Fibroblast of pulmonary artery (primary cell): Measurements from ENCODE around the gene DTYMK.

Experiments
- DNase-seq: peaks from one replicate; pipeline ENCODE4 v3.0.0-alpha.2; 2010; ENCODE audit warnings: low read depth
- H3K4me3 ChIP-seq: replicated peaks from 2 replicates; pipeline ENCODE4 v1.5.1; 2011; ENCODE audit warnings: low read depth, mild to moderate bottlenecking, control low read depth, low read length, moderate library complexity
- TF ChIP-seq, protein P1 (sequence below): IDR thresholded peaks from 2 replicates; pipeline ENCODE4 v1.5.1; 2011; ENCODE audit warnings: mild to moderate bottlenecking, control low read depth, low read length, inconsistent platforms; ENCODE audit errors: missing control alignments

The DTYMK gene

DNA sequence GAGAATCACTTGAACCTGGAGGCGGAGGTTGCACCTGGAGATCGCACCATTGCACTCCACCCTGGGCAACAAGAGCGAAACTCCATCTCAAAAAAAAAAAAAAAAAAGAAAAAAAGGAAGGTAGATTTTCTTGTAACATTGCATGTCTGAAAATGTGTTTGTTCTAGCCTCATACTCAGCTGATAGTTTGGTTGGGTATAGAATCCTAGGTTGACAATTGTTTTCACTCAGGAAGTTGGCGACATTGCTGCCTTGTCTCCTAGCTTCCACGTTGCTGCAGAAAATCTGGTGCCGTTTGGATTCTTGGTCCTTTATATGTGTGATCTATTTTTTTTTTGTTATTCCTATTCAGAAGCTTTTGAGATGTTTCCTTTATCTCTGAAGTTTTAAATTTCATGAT lies 19.9 kb upstream of the DTYMK start:
- TF ChIP-seq, protein P1, sequence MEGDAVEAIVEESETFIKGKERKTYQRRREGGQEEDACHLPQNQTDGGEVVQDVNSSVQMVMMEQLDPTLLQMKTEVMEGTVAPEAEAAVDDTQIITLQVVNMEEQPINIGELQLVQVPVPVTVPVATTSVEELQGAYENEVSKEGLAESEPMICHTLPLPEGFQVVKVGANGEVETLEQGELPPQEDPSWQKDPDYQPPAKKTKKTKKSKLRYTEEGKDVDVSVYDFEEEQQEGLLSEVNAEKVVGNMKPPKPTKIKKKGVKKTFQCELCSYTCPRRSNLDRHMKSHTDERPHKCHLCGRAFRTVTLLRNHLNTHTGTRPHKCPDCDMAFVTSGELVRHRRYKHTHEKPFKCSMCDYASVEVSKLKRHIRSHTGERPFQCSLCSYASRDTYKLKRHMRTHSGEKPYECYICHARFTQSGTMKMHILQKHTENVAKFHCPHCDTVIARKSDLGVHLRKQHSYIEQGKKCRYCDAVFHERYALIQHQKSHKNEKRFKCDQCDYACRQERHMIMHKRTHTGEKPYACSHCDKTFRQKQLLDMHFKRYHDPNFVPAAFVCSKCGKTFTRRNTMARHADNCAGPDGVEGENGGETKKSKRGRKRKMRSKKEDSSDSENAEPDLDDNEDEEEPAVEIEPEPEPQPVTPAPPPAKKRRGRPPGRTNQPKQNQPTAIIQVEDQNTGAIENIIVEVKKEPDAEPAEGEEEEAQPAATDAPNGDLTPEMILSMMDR, result no peak
- DNase-seq, result no peak
- H3K4me3 ChIP-seq, result no peak overlapping the region

DNA sequence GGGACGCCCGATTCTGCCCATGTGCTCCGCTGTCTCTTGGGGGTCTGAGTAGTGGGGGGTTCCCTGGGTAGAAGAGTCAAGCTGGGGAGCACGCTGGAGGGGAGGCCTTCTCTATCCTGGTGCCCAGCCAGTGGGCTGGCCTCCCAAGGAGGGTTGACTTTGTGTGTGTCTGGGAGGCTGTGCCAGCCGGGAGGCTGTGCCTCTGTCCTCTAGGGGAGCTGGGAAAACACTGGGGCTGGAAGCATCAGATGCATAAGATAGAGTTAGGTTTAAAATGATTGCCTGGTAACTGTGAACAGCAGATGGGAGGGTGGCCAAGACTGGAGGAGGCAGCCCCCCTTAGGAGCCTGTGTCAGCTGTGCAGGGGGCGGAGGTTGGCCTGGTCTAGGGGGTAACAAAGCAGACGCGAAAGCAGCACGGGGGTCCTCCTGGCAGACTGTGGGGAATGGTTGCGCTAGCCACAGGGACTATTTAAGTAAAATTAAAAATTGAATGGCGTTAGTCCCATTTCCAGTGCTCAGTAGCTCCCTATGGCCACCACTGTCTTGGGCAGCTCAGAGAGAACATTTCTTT lies 16.5 kb upstream of the DTYMK start:
- TF ChIP-seq, protein P1, result no peak
- peak; percentile 17 for DNase-seq
- H3K4me3 ChIP-seq, result peak overlapping the region; percentile 76

DNA sequence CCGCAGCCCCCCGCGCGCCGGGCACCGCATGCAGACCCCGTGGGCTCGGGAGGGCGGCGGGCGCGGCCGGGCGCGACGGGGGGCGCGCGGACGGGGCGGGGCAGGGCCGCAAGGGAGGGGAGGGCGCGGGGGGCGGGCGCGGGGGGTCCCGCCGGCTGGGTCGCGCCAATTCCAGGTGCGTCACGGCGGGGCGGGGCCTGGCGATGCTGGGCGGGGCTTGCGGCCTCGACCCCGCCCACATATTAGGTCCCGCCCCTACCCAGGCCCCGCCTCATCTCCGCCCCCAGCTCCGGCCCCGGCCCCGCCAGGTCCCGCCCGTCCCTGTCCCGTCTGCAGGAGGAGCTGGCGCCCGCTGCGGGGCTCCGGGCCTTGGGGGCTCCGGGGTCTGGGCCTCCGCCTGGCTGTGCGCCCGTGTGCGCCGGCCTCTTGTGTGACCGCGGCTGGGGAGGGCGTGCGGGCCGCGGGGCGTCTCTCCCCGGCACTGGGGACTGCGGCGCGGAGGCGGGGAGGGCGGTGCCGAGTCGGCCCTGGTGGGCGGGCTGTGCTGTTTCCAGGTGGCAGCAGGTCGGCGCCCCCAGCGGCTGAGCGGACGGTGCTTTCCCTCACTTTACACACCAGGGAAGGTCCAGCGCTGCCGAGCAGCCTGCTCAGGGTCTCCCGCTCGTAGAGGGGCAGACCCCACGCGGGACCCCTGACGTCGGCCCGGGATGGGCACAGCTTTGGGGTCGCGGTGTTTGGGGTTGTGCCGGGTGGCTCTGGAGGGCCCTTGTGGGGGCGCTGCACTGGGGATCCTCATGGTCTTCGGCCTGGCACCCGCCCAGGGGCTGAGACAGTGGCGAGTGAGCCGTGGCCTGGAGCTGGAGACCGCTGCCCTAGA lies 15.8 kb upstream of the DTYMK start:
- DNase-seq, result peak; percentile 83
- peak overlapping the region; percentile 76 for H3K4me3 ChIP-seq
- TF ChIP-seq, protein P1, result no peak

DNA sequence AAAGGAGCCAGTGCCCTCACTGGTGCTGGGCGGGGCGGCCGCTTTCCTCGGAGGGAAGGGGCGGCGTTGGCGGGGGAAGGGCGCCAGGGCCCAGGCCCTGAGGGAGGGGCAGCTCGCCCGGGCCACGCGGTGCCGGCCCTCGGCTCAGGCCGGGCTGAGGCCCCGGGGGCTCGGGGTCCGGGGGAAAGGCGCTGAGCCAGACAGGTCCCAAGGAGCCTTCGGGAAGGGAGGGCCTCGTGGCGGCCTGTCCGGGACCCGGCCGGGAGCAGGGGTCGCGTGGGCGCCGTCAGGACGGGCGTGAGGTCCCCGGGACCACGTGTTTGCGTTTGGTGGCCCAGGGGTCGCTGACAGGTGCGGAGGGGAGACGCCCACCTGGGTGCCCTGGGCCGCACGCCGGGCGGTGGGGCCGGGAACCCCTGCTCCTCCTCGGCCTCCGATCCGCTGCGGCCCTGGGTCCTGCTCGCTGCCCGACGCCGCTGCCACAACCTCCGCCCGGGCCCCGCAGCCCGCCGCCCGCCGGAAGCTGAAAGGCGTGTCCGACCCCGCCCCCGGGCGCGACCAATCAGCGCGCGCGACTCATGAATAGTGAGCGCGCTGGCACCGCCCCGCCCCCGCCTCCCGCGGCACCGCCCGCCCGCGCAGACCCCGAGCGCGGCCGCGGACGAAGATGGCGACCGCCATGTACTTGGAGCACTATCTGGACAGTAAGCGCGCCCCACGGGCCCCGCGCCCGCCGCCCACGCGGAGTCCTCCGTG lies 15.0 kb upstream of the DTYMK start, which contains the start of gene ING5:
Gene ING5 (plus strand): TSS at position 641 of the 756 bp plus-strand sequence. CDS start 27 bp downstream, at position 668.
- peak within 1 kb of the TSS; percentile 76 for H3K4me3 ChIP-seq
- DNase-seq, result peak; percentile 91
- TF ChIP-seq, protein P1, result no peak

DNA sequence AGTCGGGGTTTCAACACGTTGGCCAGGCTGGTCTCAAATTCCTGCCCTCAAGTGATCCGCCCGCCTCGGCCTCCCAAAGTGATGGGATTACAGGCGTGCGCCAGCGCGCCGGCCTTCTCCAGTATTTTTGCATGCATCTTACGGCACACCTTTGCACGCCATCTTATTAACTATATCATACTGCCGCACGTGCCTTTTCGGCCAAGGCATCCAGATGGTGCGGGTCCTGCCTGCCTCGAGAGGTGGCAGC lies 14.5 kb upstream of the DTYMK start:
- peak overlapping the region; percentile 69 for H3K4me3 ChIP-seq
- TF ChIP-seq, protein P1, result peak; percentile 21
- DNase-seq, result no peak

DNA sequence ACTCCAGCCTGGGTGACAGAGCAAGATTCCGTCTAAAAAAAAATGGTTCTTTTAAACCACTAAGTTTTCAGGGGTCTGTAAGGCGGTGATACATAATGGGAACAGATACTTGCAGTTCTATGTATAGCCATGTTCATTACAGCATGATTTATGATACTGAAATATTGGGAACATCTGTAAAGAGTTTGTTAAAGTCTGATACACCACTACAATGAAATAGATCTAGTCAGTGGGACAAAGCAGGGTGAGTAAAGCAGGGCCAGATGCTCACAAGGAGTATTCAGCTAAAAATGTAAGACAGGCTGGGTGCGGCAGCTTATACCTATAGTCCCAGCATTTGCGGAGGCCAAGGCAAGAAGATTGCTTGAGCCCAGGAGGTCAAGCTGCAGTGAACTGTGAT lies 9.0 kb upstream of the DTYMK start:
- no peak overlapping the region for H3K4me3 ChIP-seq
- TF ChIP-seq, protein P1, result no peak
- no peak for DNase-seq
